ENCODE data around the gene MEF2D.

MEF2D gene

DNA sequence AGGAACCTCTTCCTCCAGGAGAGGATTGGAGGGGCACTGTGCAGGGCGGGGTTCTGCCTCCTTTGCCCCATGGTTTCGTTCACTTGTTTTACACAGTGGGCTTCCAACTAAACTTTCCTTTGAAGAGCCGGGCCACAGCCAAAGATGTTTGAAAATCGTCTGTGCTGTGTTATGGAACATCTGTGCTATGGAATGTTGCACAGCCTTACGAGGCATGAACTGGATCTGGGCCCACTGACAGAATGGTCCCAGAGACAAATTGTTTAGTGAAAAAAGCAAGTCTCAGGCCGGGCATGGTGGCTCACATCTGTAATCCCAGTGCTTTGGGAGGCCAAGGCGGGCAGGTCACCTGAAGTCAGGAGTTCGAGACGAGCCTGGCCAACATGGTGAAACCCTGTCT lies 12.6 kb upstream of the MEF2D start:
- DNase-seq (ENCODE audit: low read depth in 1 of 2, low spot score in 1 of 2) = no peak
- H3K27ac ChIP-seq (replicated peaks) = no peak overlapping the region
- TF ChIP-seq SPI1 (IDR thresholded peaks at IDR 0.05; ENCODE audit: borderline replicate concordance, low read depth) (no peak), GABPA (IDR thresholded peaks at IDR 0.05; ENCODE audit: low read depth) (no peak), POLR2AphosphoS5 (IDR thresholded peaks at IDR 0.05; ENCODE audit: low read depth) (no peak)
- TF ChIP-seq, protein P1, sequence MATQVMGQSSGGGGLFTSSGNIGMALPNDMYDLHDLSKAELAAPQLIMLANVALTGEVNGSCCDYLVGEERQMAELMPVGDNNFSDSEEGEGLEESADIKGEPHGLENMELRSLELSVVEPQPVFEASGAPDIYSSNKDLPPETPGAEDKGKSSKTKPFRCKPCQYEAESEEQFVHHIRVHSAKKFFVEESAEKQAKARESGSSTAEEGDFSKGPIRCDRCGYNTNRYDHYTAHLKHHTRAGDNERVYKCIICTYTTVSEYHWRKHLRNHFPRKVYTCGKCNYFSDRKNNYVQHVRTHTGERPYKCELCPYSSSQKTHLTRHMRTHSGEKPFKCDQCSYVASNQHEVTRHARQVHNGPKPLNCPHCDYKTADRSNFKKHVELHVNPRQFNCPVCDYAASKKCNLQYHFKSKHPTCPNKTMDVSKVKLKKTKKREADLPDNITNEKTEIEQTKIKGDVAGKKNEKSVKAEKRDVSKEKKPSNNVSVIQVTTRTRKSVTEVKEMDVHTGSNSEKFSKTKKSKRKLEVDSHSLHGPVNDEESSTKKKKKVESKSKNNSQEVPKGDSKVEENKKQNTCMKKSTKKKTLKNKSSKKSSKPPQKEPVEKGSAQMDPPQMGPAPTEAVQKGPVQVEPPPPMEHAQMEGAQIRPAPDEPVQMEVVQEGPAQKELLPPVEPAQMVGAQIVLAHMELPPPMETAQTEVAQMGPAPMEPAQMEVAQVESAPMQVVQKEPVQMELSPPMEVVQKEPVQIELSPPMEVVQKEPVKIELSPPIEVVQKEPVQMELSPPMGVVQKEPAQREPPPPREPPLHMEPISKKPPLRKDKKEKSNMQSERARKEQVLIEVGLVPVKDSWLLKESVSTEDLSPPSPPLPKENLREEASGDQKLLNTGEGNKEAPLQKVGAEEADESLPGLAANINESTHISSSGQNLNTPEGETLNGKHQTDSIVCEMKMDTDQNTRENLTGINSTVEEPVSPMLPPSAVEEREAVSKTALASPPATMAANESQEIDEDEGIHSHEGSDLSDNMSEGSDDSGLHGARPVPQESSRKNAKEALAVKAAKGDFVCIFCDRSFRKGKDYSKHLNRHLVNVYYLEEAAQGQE (IDR thresholded peaks at IDR 0.05; ENCODE audit: insufficient replicate concordance, low read depth) = no peak
- TF ChIP-seq, protein P2, sequence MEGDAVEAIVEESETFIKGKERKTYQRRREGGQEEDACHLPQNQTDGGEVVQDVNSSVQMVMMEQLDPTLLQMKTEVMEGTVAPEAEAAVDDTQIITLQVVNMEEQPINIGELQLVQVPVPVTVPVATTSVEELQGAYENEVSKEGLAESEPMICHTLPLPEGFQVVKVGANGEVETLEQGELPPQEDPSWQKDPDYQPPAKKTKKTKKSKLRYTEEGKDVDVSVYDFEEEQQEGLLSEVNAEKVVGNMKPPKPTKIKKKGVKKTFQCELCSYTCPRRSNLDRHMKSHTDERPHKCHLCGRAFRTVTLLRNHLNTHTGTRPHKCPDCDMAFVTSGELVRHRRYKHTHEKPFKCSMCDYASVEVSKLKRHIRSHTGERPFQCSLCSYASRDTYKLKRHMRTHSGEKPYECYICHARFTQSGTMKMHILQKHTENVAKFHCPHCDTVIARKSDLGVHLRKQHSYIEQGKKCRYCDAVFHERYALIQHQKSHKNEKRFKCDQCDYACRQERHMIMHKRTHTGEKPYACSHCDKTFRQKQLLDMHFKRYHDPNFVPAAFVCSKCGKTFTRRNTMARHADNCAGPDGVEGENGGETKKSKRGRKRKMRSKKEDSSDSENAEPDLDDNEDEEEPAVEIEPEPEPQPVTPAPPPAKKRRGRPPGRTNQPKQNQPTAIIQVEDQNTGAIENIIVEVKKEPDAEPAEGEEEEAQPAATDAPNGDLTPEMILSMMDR (IDR thresholded peaks at IDR 0.05; ENCODE audit: insufficient read depth, low read length) = no peak
- H3K27me3 ChIP-seq (ENCODE audit: insufficient read depth, poor library complexity, severe bottlenecking) = no peaks in the 10 kb centered on the region
- H3K4me3 ChIP-seq (replicated peaks; ENCODE audit: insufficient read depth, low read length) = no peak overlapping the region

DNA sequence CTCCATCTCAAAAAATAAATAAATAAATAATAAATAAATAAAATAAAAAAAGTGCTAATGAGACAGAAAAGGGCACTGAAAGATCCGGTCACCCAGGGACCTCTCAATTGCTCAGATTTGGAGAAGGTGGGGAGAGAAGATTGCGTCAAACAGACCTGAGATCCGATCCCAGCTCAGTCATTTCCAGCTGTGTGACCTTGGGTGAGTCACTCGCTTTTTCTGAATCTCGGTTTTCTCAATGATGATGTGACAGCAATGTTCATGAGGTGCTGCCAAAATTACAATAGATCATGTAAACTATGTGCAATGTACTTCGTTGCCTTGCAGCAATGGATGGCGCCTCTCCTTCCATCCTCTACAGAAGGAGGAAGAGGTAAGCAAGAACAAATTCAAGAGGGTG lies 11.1 kb upstream of the MEF2D start:
- no peak overlapping the region for H3K27ac ChIP-seq (replicated peaks)
- TF ChIP-seq, protein P2 (IDR thresholded peaks at IDR 0.05; ENCODE audit: insufficient read depth, low read length) = no peak
- TF ChIP-seq POLR2AphosphoS5 (IDR thresholded peaks at IDR 0.05; ENCODE audit: low read depth) = no peak
- TF ChIP-seq GABPA (IDR thresholded peaks at IDR 0.05; ENCODE audit: low read depth) = no peak
- TF ChIP-seq, protein P1 (IDR thresholded peaks at IDR 0.05; ENCODE audit: insufficient replicate concordance, low read depth) = no peak
- no peak for TF ChIP-seq SPI1 (IDR thresholded peaks at IDR 0.05; ENCODE audit: borderline replicate concordance, low read depth)
- H3K27me3 ChIP-seq (ENCODE audit: insufficient read depth, poor library complexity, severe bottlenecking) = no peaks in the 10 kb centered on the region
- no peak for DNase-seq (ENCODE audit: low read depth in 1 of 2, low spot score in 1 of 2)
- H3K4me3 ChIP-seq (replicated peaks; ENCODE audit: insufficient read depth, low read length) = no peak overlapping the region

DNA sequence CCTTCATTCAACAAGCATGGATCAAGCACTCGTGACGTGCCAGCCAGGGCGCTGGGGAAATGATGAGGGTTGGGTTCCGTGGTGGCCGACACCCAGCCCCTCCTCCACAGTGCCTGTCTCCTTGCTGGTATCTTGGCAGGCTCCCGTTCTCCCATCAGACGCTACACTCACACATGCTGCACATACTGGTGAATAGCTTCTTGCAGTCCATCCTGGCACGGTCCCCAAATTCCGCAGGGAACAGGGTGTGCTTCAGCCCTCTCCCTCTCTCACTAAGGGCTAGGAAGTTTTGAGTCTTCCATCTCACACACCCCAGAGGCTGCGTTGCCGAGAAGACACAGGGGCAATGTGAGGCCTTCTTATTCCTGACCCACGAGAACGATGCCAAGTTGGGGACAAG lies 10.1 kb upstream of the MEF2D start:
- no peak overlapping the region for H3K27ac ChIP-seq (replicated peaks)
- TF ChIP-seq POLR2AphosphoS5 (IDR thresholded peaks at IDR 0.05; ENCODE audit: low read depth) (no peak), SPI1 (IDR thresholded peaks at IDR 0.05; ENCODE audit: borderline replicate concordance, low read depth) (no peak), GABPA (IDR thresholded peaks at IDR 0.05; ENCODE audit: low read depth) (no peak)
- TF ChIP-seq, protein P2 (IDR thresholded peaks at IDR 0.05; ENCODE audit: insufficient read depth, low read length) = no peak
- TF ChIP-seq, protein P1 (IDR thresholded peaks at IDR 0.05; ENCODE audit: insufficient replicate concordance, low read depth) = no peak
- H3K27me3 ChIP-seq (ENCODE audit: insufficient read depth, poor library complexity, severe bottlenecking) = no peaks in the 10 kb centered on the region
- no peak overlapping the region for H3K4me3 ChIP-seq (replicated peaks; ENCODE audit: insufficient read depth, low read length)
- DNase-seq (ENCODE audit: low read depth in 1 of 2, low spot score in 1 of 2) = no peak

Measured in HL-60 (cell line).